ENCODE data around the gene KIF17. TPM values are rescaled to one million over a fixed set of nuclear protein-coding genes. Genes with fewer than 3 reads are reported as not detected.

Gene KIF17
- 4.1 and 4.3 TPM in 2 replicates for polyA plus RNA-seq (2012; rRNA removed)
- 2.2 and 4.1 TPM in 2 replicates for polyA plus RNA-seq (2012; cell fraction: cytosol; rRNA removed)
- polyA plus RNA-seq (2012; cell fraction: nucleus; rRNA removed): 7.7 and 9.5 TPM in 2 replicates

DNA sequence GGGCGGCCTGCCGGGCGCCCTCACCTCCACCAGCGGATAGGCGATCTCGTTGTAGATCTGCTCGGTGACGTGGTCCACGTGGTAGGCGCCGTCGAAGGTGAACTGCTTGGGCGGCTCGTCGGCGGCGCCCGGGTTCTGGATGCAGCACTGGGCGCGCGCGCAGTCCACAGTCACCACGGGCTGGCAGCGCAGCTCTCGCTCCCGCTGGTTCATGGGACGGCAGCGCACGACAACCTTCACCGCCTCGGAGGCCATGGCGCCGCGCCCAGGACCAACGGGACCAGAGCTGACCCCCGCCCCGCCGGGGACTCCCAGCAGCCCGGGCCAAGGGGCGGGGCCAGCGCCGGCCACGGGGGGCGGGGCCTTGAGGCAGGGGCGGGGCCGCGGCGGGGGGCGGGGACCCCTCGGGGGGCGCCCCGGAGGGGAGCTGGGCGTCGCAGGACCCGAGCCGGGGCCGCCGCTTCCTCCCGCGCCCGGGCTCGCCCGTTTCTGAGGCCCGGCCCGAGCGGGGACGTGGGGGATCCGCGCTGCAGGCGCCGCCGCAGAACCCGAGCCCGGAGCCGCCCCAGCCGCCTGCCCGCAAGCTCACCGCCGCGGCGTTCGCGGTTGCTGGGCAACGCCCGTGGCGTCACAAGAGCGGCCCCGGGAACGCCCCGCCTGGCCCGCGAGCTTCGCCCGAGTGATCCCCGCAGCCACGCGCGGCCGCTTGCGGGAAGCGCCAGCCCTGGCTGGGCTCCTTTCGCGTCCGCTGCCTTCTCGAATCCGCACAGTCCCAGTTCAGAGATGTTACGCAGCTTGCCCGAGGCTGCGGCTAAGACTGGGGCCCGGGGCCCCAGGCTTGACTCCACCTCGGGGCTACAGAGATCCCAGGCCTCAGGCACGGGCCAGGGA is at the start of gene KIF17:
KIF17 (minus strand) TSS at position 556 of the 891 bp plus-strand sequence; CDS start at position 255, 301 bp downstream.
- ChIA-PET POLR2A (interaction anchor here (1.1 kb wide), 1 partner anchor 15 kb away, joined by 3 read pairs; the partner anchor contains the start of gene SH2D5), CTCF (interaction anchor here (0.6 to 2.8 kb wide), 7 partner anchors 10 to 651 kb away, joined by 3 to 12 read pairs (median 4); partner anchors contain the start of gene SH2D5)
- peak; percentile 93 for DNase-seq
- Histone ChIP-seq H3K36me3 (replicated peaks in 1 of 2; ENCODE audit: control insufficient read depth in 1 of 2, insufficient read depth in 2 of 2, low read length in 1 of 2) (no peaks in the 10 kb centered on the region), H3K9me2 (no peaks in the 10 kb centered on the region), H3K4me2 (peak within 1 kb of the TSS; percentile 76; the same call in 1 of the 2 replicates), H3F3A (replicated peaks; ENCODE audit: insufficient read depth) (no peaks in the 10 kb centered on the region), H3K4me3 (ENCODE audit: low read depth in 2 of 2, low read length in 1 of 2) (peak within 1 kb of the TSS; percentile 51 to 59), H2AFZ (ENCODE audit: low read depth) (peak within 1 kb of the TSS; percentile 91), H3K9me3 (no peaks in the 10 kb centered on the region), H3K27ac (ENCODE audit: low read depth in 2 of 2, low read length in 1 of 2) (no peak within 1 kb of the TSS), H4K20me1 (ENCODE audit: insufficient read depth) (no peaks in the 10 kb centered on the region), H3K27me3 (ENCODE audit: insufficient read depth) (no peaks in the 10 kb centered on the region), H3K9ac (no peak within 1 kb of the TSS), H3K4me1 (ENCODE audit: control insufficient read depth in 1 of 2, insufficient read depth in 2 of 2, low read depth in 1 of 2, low read length in 1 of 2) (peaks cover 0 to 2% of the 10 kb centered on the region in 2 experiments; a peak in 1 of 4 replicates), H3K79me2 (ENCODE audit: insufficient read depth) (no peaks in the 10 kb centered on the region)
- TF ChIP-seq GATA2 (CRISPR knock-in tag; IDR thresholded peaks at IDR 0.05): no peak; the same call in 1 of the 2 replicates
- no peak for TF ChIP-seq MEF2A (IDR thresholded peaks at IDR 0.05; ENCODE audit: borderline replicate concordance, low read depth)
- TF ChIP-seq, protein P1, sequence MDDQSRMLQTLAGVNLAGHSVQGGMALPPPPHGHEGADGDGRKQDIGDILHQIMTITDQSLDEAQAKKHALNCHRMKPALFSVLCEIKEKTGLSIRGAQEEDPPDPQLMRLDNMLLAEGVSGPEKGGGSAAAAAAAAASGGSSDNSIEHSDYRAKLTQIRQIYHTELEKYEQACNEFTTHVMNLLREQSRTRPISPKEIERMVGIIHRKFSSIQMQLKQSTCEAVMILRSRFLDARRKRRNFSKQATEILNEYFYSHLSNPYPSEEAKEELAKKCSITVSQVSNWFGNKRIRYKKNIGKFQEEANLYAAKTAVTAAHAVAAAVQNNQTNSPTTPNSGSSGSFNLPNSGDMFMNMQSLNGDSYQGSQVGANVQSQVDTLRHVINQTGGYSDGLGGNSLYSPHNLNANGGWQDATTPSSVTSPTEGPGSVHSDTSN (IDR thresholded peaks at IDR 0.05): no peak
- TF ChIP-seq FOXM1 (IDR thresholded peaks at IDR 0.05; ENCODE audit: low read depth): no peak
- no peak for TF ChIP-seq NFIC (IDR thresholded peaks at IDR 0.05; ENCODE audit: borderline replicate concordance)
- TF ChIP-seq SIN3A (IDR thresholded peaks at IDR 0.05; ENCODE audit: borderline replicate concordance, low read depth, low read length): no peak
- peak; percentile 18; the same call in 1 of the 2 replicates for TF ChIP-seq MXI1 (IDR thresholded peaks at IDR 0.05; ENCODE audit: low read depth, low read length)
- TF ChIP-seq, protein P2, sequence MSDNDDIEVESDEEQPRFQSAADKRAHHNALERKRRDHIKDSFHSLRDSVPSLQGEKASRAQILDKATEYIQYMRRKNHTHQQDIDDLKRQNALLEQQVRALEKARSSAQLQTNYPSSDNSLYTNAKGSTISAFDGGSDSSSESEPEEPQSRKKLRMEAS (IDR thresholded peaks at IDR 0.05; ENCODE audit: low read depth): peak; percentile 95
- TF ChIP-seq EZH2phosphoT487 (IDR thresholded peaks at IDR 0.05; ENCODE audit: borderline replicate concordance, low read depth): no peak
- TF ChIP-seq RCOR1 (IDR thresholded peaks at IDR 0.05; ENCODE audit: low read length): no peak
- TF ChIP-seq, protein P3, sequence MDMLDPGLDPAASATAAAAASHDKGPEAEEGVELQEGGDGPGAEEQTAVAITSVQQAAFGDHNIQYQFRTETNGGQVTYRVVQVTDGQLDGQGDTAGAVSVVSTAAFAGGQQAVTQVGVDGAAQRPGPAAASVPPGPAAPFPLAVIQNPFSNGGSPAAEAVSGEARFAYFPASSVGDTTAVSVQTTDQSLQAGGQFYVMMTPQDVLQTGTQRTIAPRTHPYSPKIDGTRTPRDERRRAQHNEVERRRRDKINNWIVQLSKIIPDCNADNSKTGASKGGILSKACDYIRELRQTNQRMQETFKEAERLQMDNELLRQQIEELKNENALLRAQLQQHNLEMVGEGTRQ (IDR thresholded peaks at IDR 0.05; ENCODE audit: borderline replicate concordance, low read depth, low read length): no peak
- WGBS (ENCODE audit: low lambda C conversion rate): 28% methylated on average over 21 of the region's 112 CpGs

DNA sequence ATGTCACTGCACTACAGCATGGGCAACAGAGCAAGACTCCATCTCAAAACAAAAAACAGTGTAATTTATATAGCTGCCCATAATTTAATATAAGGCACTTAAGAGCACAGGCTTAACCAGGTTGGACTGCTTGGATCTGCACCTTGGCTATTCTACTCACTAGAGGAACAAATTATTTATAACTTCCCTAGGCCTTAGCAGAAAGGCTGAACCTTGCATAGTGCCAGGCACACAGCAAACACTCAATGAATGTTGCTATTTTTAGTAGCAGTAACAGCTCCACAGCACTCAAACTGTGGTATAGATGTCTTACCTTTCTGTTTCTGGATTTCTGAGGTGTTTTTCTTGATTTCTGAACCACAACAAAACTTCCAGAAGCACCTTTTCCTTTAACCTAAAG is 49.5 kb upstream of the KIF17 start:
- DNase-seq: no peak
- Histone ChIP-seq H3F3A (replicated peaks; ENCODE audit: insufficient read depth) (peaks cover 29% of the 10 kb centered on the region), H3K4me1 (ENCODE audit: control insufficient read depth in 1 of 2, insufficient read depth in 2 of 2, low read depth in 1 of 2, low read length in 1 of 2) (no peaks in the 10 kb centered on the region), H3K27me3 (ENCODE audit: insufficient read depth) (no peaks in the 10 kb centered on the region), H3K4me2 (no peak overlapping the region), H3K79me2 (ENCODE audit: insufficient read depth) (peaks cover 69% of the 10 kb centered on the region), H3K36me3 (replicated peaks in 1 of 2; ENCODE audit: control insufficient read depth in 1 of 2, insufficient read depth in 2 of 2, low read length in 1 of 2) (peaks cover 70 to 97% of the 10 kb centered on the region in 2 experiments), H2AFZ (ENCODE audit: low read depth) (no peak overlapping the region), H3K9me2 (no peaks in the 10 kb centered on the region), H3K4me3 (ENCODE audit: low read depth in 2 of 2, low read length in 1 of 2) (no peak overlapping the region), H3K9me3 (no peaks in the 10 kb centered on the region), H4K20me1 (ENCODE audit: insufficient read depth) (0 out of 2 replicates have a peak, but pooled peaks cover 8% of the 10 kb centered on the region), H3K9ac (no peak overlapping the region), H3K27ac (ENCODE audit: low read depth in 2 of 2, low read length in 1 of 2) (no peak overlapping the region)
- CTCF ChIA-PET: interaction anchor here (0.6 to 1.0 kb wide), 2 partner anchors 21 to 65 kb away, joined by 3 read pairs; no protein-coding TSS in a partner anchor
- POLR2A ChIA-PET: no interaction called here
- TF ChIP-seq, protein P4, sequence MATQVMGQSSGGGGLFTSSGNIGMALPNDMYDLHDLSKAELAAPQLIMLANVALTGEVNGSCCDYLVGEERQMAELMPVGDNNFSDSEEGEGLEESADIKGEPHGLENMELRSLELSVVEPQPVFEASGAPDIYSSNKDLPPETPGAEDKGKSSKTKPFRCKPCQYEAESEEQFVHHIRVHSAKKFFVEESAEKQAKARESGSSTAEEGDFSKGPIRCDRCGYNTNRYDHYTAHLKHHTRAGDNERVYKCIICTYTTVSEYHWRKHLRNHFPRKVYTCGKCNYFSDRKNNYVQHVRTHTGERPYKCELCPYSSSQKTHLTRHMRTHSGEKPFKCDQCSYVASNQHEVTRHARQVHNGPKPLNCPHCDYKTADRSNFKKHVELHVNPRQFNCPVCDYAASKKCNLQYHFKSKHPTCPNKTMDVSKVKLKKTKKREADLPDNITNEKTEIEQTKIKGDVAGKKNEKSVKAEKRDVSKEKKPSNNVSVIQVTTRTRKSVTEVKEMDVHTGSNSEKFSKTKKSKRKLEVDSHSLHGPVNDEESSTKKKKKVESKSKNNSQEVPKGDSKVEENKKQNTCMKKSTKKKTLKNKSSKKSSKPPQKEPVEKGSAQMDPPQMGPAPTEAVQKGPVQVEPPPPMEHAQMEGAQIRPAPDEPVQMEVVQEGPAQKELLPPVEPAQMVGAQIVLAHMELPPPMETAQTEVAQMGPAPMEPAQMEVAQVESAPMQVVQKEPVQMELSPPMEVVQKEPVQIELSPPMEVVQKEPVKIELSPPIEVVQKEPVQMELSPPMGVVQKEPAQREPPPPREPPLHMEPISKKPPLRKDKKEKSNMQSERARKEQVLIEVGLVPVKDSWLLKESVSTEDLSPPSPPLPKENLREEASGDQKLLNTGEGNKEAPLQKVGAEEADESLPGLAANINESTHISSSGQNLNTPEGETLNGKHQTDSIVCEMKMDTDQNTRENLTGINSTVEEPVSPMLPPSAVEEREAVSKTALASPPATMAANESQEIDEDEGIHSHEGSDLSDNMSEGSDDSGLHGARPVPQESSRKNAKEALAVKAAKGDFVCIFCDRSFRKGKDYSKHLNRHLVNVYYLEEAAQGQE (IDR thresholded peaks at IDR 0.05; ENCODE audit: low read depth, low read length): no peak
- TF ChIP-seq EP300 (IDR thresholded peaks at IDR 0.05; ENCODE audit: borderline replicate concordance in 1 of 2, low read depth in 1 of 2, low read length in 1 of 2) (no peak), GABPA (IDR thresholded peaks at IDR 0.05; ENCODE audit: low read depth) (no peak), JUND (IDR thresholded peaks at IDR 0.05) (no peak), NFIC (IDR thresholded peaks at IDR 0.05; ENCODE audit: borderline replicate concordance) (no peak)
- TF ChIP-seq, protein P5, sequence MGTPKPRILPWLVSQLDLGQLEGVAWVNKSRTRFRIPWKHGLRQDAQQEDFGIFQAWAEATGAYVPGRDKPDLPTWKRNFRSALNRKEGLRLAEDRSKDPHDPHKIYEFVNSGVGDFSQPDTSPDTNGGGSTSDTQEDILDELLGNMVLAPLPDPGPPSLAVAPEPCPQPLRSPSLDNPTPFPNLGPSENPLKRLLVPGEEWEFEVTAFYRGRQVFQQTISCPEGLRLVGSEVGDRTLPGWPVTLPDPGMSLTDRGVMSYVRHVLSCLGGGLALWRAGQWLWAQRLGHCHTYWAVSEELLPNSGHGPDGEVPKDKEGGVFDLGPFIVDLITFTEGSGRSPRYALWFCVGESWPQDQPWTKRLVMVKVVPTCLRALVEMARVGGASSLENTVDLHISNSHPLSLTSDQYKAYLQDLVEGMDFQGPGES (IDR thresholded peaks at IDR 0.05; ENCODE audit: low read depth, low read length): no peak

Measured in SK-N-SH (cell line).